Measurements from ENCODE around the gene CLK4. TPM values are rescaled to one million over a fixed set of nuclear protein-coding genes. Genes with fewer than 3 reads are reported as not detected.

CLK4 gene
- total and polyA plus RNA-seq, 8 donors: 5.7 to 88.3 (median 38.5) TPM

DNA sequence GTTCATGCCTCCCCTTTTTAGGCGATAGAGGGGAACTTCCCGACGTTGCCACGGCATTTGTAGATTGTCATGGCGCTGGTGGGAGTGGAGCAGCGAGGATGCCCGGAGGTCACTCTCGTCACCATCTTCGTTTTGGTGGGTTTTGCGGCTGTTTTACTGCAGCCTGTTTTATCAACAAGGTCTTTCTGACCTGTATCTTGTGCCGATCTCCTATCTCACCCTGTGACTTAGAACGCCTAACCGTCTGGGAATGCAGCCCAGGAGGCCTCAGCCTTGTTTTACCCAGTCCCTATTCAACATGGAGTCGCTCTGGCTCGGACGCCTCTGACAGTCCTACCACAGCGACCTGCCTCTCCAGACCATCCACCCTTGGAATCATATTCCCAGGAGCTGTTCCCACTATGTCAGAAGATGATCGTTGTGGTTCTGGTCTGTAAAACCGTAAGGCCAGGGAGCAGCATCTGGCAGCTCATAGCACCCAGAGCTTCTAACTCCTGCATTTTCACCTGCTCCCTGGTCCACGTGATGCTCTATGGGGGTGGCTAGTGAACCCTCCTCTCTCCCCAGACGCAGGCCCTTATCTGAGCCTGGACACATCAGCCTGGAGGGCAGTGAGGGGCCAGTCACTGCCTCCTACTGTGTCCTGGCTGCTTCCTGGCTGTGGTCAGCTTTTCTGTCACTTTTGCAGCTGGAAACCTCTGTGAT is 35.1 kb upstream of the CLK4 start:
- intact Hi-C loops (cut with DNase I; ENCODE audit: low total_unique reads): no loop called here
- TF ChIP-seq POLR2A (IDR thresholded peaks at IDR 0.05): no peak
- TF ChIP-seq POLR2AphosphoS5 (IDR thresholded peaks at IDR 0.05): no peak
- TF ChIP-seq, protein P1, sequence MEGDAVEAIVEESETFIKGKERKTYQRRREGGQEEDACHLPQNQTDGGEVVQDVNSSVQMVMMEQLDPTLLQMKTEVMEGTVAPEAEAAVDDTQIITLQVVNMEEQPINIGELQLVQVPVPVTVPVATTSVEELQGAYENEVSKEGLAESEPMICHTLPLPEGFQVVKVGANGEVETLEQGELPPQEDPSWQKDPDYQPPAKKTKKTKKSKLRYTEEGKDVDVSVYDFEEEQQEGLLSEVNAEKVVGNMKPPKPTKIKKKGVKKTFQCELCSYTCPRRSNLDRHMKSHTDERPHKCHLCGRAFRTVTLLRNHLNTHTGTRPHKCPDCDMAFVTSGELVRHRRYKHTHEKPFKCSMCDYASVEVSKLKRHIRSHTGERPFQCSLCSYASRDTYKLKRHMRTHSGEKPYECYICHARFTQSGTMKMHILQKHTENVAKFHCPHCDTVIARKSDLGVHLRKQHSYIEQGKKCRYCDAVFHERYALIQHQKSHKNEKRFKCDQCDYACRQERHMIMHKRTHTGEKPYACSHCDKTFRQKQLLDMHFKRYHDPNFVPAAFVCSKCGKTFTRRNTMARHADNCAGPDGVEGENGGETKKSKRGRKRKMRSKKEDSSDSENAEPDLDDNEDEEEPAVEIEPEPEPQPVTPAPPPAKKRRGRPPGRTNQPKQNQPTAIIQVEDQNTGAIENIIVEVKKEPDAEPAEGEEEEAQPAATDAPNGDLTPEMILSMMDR (IDR thresholded peaks at IDR 0.05): no peak
- no peak overlapping the region for H3K4me3 ChIP-seq
- no peak overlapping the region for H3K27ac ChIP-seq
- DNase-seq: no peak
- H3K4me1 ChIP-seq: no peaks in the 10 kb centered on the region
- WGBS, 5 donors: 91 to 92% (median 91%) methylated on average over 21 of the region's 21 CpGs
- no peaks in the 10 kb centered on the region for H3K36me3 ChIP-seq
- peaks cover 0 to 16% (median 7%) of the 10 kb centered on the region in 4 donors for H3K9me3 ChIP-seq
- peaks cover 0 to 11% (median 0%) of the 10 kb centered on the region in 3 donors for H3K27me3 ChIP-seq

DNA sequence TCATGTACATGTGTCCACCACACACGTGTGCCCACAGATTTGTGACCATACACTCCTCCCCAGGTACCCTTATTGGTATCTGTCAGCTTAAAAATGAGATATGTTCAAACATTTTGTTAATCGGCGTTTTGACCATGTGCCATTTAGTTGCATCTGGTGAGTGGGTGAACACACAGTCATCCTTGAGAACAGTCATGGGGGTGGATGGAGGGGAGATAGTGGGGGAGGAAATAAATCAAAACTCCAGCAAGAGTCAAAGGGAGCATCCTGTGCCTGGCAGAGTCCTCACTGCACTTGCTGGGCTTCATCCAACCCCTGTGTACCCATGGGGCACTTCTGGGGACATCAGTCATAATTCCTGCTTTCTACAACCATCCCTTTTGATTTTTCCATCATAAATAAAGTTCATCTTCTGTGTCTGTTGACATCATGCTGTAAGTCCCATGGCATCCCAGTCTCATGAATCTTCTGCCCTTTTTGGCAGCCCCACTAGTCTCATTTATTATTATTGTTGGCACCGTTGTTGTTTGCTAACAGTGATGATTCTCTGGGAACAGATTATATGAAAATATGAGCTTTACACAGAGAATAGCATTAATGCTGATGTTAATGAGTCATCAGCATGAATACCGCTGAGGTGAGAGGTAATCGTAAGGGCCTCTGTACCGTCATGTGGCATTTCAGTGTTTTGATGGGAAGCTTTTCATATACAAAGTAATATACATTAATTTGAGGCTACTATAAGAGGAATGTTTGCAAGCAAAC is 24.4 kb upstream of the CLK4 start:
- DNase-seq: no peak
- Histone ChIP-seq H3K4me3 (no peak overlapping the region), H3K27ac (no peak overlapping the region), H3K9me3 (peaks cover 0 to 6% (median 0%) of the 10 kb centered on the region in 4 donors), H3K4me1 (peaks cover 0 to 5% (median 0%) of the 10 kb centered on the region in 4 donors), H3K36me3 (no peaks in the 10 kb centered on the region), H3K27me3 (no peaks in the 10 kb centered on the region)
- WGBS, 5 donors: 73 to 85% (median 78%) methylated on average over 7 of the region's 7 CpGs
- intact Hi-C loops (cut with DNase I; ENCODE audit: low total_unique reads): no loop called here
- no peak for TF ChIP-seq POLR2AphosphoS5 (IDR thresholded peaks at IDR 0.05)
- no peak for TF ChIP-seq POLR2A (IDR thresholded peaks at IDR 0.05)
- TF ChIP-seq EP300 (IDR thresholded peaks at IDR 0.05): no peak
- TF ChIP-seq, protein P1 (IDR thresholded peaks at IDR 0.05): no peak

DNA sequence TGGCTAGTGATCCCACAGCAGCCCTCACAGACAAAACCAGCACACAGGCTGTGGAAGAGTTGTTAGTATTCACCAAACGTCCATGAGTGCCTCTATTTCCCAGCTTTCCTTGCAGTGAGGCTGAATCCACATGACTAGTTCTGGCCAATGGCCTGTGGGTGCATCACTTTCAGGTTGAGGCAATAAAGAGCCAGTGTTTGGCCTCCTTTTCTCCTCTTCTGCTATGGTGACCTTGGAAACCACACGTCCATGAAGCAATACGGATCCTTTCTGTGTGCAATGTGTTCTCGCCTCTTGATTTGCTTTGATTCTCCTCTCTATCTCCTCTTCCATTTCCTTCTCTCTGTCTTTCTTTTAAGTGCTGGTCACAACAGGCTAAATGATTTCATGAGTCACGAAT is 23.4 kb upstream of the CLK4 start:
- intact Hi-C loops (cut with DNase I; ENCODE audit: low total_unique reads): no loop called here
- Histone ChIP-seq H3K27me3 (no peaks in the 10 kb centered on the region), H3K36me3 (no peaks in the 10 kb centered on the region), H3K4me1 (no peaks in the 10 kb centered on the region), H3K9me3 (peaks cover 0 to 6% (median 0%) of the 10 kb centered on the region in 4 donors), H3K27ac (no peak overlapping the region), H3K4me3 (no peak overlapping the region)
- TF ChIP-seq, protein P1 (IDR thresholded peaks at IDR 0.05): no peak
- TF ChIP-seq POLR2AphosphoS5 (IDR thresholded peaks at IDR 0.05): no peak
- TF ChIP-seq EP300 (IDR thresholded peaks at IDR 0.05): no peak
- no peak for TF ChIP-seq POLR2A (IDR thresholded peaks at IDR 0.05)
- WGBS, 5 donors: 45 to 84% (median 69%) methylated on average over 5 of the region's 5 CpGs
- no peak for DNase-seq

DNA sequence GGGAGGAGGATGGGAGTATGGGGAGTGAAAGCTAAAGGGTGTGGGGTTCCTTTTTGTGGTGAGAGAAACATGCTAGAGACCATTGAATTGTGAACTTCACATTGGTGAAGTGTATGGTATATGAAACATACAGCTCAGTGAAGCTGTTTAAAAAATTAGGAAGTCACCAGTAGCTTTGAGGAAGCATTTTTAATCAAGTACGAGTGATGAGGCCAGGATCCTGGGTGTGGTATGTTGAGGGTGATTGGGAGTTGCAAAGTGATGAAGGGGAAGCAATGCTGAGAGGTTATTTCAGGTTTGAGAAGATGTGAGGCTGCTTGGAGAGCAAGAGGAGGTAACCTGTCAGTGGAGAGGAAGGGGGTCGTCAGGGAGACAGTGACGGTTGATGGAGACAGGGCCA is 22.7 kb upstream of the CLK4 start:
- no peak for DNase-seq
- H3K27ac ChIP-seq: no peak overlapping the region
- H3K4me3 ChIP-seq: no peak overlapping the region
- no peaks in the 10 kb centered on the region for H3K4me1 ChIP-seq
- H3K36me3 ChIP-seq: no peaks in the 10 kb centered on the region
- intact Hi-C loops (cut with DNase I; ENCODE audit: low total_unique reads): no loop called here
- peaks cover 0 to 6% (median 0%) of the 10 kb centered on the region in 4 donors for H3K9me3 ChIP-seq
- no peaks in the 10 kb centered on the region for H3K27me3 ChIP-seq
- 70 to 80% (median 79%) methylated on average over 3 of the region's 3 CpGs for WGBS, 5 donors
- no peak for TF ChIP-seq POLR2AphosphoS5 (IDR thresholded peaks at IDR 0.05)
- TF ChIP-seq POLR2A (IDR thresholded peaks at IDR 0.05): no peak
- TF ChIP-seq EP300 (IDR thresholded peaks at IDR 0.05): no peak
- TF ChIP-seq, protein P1 (IDR thresholded peaks at IDR 0.05): no peak
